HG02884 (cell line): ENCODE data around the gene NELFB.

Experiments used
- ATAC-seq: cut with Tn5 transposase; IDR thresholded peaks from one replicate; pipeline ENCODE4 v1.9.1; 2021; ENCODE audit warnings: mild to moderate bottlenecking, moderate library complexity; ENCODE audit not compliant: unreplicated experiment

Gene NELFB

GRCh38 chr9:137267933-137268355, 12.8 kb downstream of the NELFB start:
- ATAC-seq = no peak

GRCh38 chr9:137268538-137269201, 13.5 kb downstream of the NELFB start:
- no peak for ATAC-seq

- ATAC-seq = no peak
These were observed 14.2 kb downstream of the NELFB start for GRCh38 chr9:137269231-137269772.

- no peak for ATAC-seq
These were observed 16.0 kb downstream of the NELFB start for GRCh38 chr9:137270929-137271695.

- ATAC-seq = no peak
These were observed 16.6 kb downstream of the NELFB start for GRCh38 chr9:137271696-137272076.

GRCh38 chr9:137272241-137273094, 17.3 kb downstream of the NELFB start:
- ATAC-seq = no peak

GRCh38 chr9:137273095-137273490, 18.0 kb downstream of the NELFB start:
- no peak for ATAC-seq

- no peak for ATAC-seq
These were observed 18.6 kb downstream of the NELFB start for GRCh38 chr9:137273611-137274320.

- ATAC-seq = no peak
These were observed 20.1 kb downstream of the NELFB start for GRCh38 chr9:137275203-137275587.

- no peak for ATAC-seq
These were observed 20.7 kb downstream of the NELFB start for GRCh38 chr9:137275588-137276472.

GRCh38 chr9:137276473-137277328, 21.6 kb downstream of the NELFB start:
- no peak for ATAC-seq

GRCh38 chr9:137277329-137278041, 22.4 kb downstream of the NELFB start, which contains the start of gene TOR4A:
Gene TOR4A, plus strand, starts transcription at chr9:137277726. Its CDS starts 964 bp downstream, at chr9:137278690.
- ATAC-seq = peak; percentile 73

GRCh38 chr9:137278061-137278701, 23.1 kb downstream of the NELFB start:
- no peak for ATAC-seq

GRCh38 chr9:137278721-137279711, 23.9 kb downstream of the NELFB start:
- no peak for ATAC-seq

- ATAC-seq = no peak
These were observed 24.8 kb downstream of the NELFB start for GRCh38 chr9:137279741-137280473.
